HEK293T (cell line): ENCODE measurements around the gene TSPAN12.

Source experiments
- BHLHE40 ChIP-seq: fragments of 450-650 bp; IDR thresholded peaks from 2 replicates; pipeline ENCODE4 v1.6.1; 2016; ENCODE audit warnings: mild to moderate bottlenecking, moderate library complexity, borderline replicate concordance
- FOXK2 ChIP-seq: fragments of 450-650 bp; IDR thresholded peaks from 2 replicates; pipeline ENCODE4 v1.6.1; 2016; ENCODE audit warnings: mild to moderate bottlenecking
- FOXM1 ChIP-seq: fragments of 450-650 bp; IDR thresholded peaks from 2 replicates; pipeline ENCODE4 v1.6.1; 2017; ENCODE audit warnings: mild to moderate bottlenecking, borderline replicate concordance
- HDGF ChIP-seq: fragments of 450-650 bp; IDR thresholded peaks from 2 replicates; pipeline ENCODE4 v1.6.1; 2017; ENCODE audit warnings: antibody characterized with exemption, borderline replicate concordance
- NFRKB ChIP-seq: fragments of 450-650 bp; IDR thresholded peaks from 2 replicates; pipeline ENCODE4 v1.6.1; 2016; ENCODE audit warnings: mild to moderate bottlenecking, moderate library complexity
- PKNOX1 ChIP-seq: fragments of 450-650 bp; IDR thresholded peaks from 2 replicates; pipeline ENCODE4 v1.6.1; 2016
- SP1 ChIP-seq: fragments of 450-650 bp; IDR thresholded peaks from 2 replicates; pipeline ENCODE4 v1.6.1; 2017
- SUZ12 ChIP-seq: fragments of 450-650 bp; IDR thresholded peaks from 2 replicates; pipeline ENCODE4 v1.6.1; 2016; ENCODE audit warnings: mild to moderate bottlenecking
- ZNF384 ChIP-seq: fragments of 450-650 bp; IDR thresholded peaks from 2 replicates; pipeline ENCODE4 v1.6.1; 2016

- TF ChIP-seq BHLHE40 (no peak), HDGF (no peak), SP1 (no peak), SUZ12 (no peak), ZNF384 (no peak), NFRKB (no peak), FOXM1 (no peak), PKNOX1 (no peak), FOXK2 (no peak)
These were observed 87.7 kb downstream of the TSPAN12 start for GRCh38 chr7:120770206-120770605.
